GM20431 (cell line): ENCODE data around the gene RYR1.

Source experiments
- in situ Hi-C: fragments of 300-500 bp; cut with MseI, MboI; formaldehyde crosslinking; loops from one replicate; pipeline ENCODE4 v1.15.0; 2020; ENCODE audit warnings: low sequenced_read_pairs; ENCODE audit not compliant: unreplicated experiment

Gene RYR1

GRCh38 chr19:38528213-38528755 lies 94.8 kb downstream of the RYR1 start:
- in situ Hi-C loops: no loop called here

GRCh38 chr19:38528931-38529330 lies 95.4 kb downstream of the RYR1 start:
- in situ Hi-C loops: no loop called here

GRCh38 chr19:38531515-38531914 lies 98.0 kb downstream of the RYR1 start:
- in situ Hi-C loops: no loop called here

GRCh38 chr19:38532939-38533338 lies 99.4 kb downstream of the RYR1 start:
- in situ Hi-C loops: no loop called here

- in situ Hi-C loops: no loop called here
Measured at GRCh38 chr19:38534574-38534973, 101.1 kb downstream of the RYR1 start.

- in situ Hi-C loops: no loop called here
Measured at GRCh38 chr19:38535212-38535611, 101.7 kb downstream of the RYR1 start.

GRCh38 chr19:38537071-38537936 lies 103.8 kb downstream of the RYR1 start:
- in situ Hi-C loops: no loop called here

- in situ Hi-C loops: no loop called here
Measured at GRCh38 chr19:38538386-38538785, 104.9 kb downstream of the RYR1 start.

GRCh38 chr19:38538793-38539528 lies 105.5 kb downstream of the RYR1 start:
- in situ Hi-C loops: no loop called here

- in situ Hi-C loops: no loop called here
Measured at GRCh38 chr19:38539751-38540150, 106.3 kb downstream of the RYR1 start.

GRCh38 chr19:38542040-38542439 lies 108.5 kb downstream of the RYR1 start:
- in situ Hi-C loops: no loop called here

- in situ Hi-C loops: no loop called here
Measured at GRCh38 chr19:38543286-38543806, 109.9 kb downstream of the RYR1 start.

GRCh38 chr19:38543807-38544568 lies 110.5 kb downstream of the RYR1 start:
- in situ Hi-C loops: no loop called here

GRCh38 chr19:38544569-38545315 lies 111.3 kb downstream of the RYR1 start:
- in situ Hi-C loops: loop anchor here (5.0 kb wide), 1 partner anchor 88 kb away; no protein-coding TSS in a partner anchor

- in situ Hi-C loops: loop anchor here (5.0 kb wide), 1 partner anchor 87 kb away; no protein-coding TSS in a partner anchor
Measured at GRCh38 chr19:38545596-38545995, 112.1 kb downstream of the RYR1 start.

- in situ Hi-C loops: loop anchor here (5.0 kb wide), 1 partner anchor 85 kb away; no protein-coding TSS in a partner anchor
Measured at GRCh38 chr19:38547421-38547820, 113.9 kb downstream of the RYR1 start.

GRCh38 chr19:38549061-38549460 lies 115.6 kb downstream of the RYR1 start:
- in situ Hi-C loops: loop anchor here (5.0 kb wide), 1 partner anchor 83 kb away; no protein-coding TSS in a partner anchor

GRCh38 chr19:38549942-38550341 lies 116.5 kb downstream of the RYR1 start:
- in situ Hi-C loops: loop anchor here (5.0 kb wide), 1 partner anchor 82 kb away; no protein-coding TSS in a partner anchor

GRCh38 chr19:38550376-38550775 lies 116.9 kb downstream of the RYR1 start:
- in situ Hi-C loops: no loop called here
